GM19023 (cell line): Measurements from ENCODE around the gene RGN.
"Not testable (repeated sequence)": the region's sequence is repeated elsewhere in the genome, so short reads cannot be mapped to it uniquely, and the experiment has no call there.

Source experiments
- ATAC-seq: cut with Tn5 transposase; IDR thresholded peaks from one replicate; pipeline ENCODE4 v1.9.1; 2021; ENCODE audit warnings: mild to moderate bottlenecking, moderate library complexity; ENCODE audit not compliant: unreplicated experiment

RGN gene

GRCh38 chrX:47078129-47079043 lies at the start of gene RGN:
Gene RGN (plus strand): TSS chrX:47078443. CDS start chrX:47081145, 2,702 bp downstream.
- no peak for ATAC-seq

- ATAC-seq = no peak
These were observed 47.9 kb upstream of the RGN start for GRCh38 chrX:47030339-47030738.

GRCh38 chrX:47047989-47048388 lies 30.3 kb upstream of the RGN start:
- no peak for ATAC-seq

GRCh38 chrX:47059142-47059874 lies 18.9 kb upstream of the RGN start:
- ATAC-seq = no peak

- no peak for ATAC-seq
These were observed 17.5 kb upstream of the RGN start for GRCh38 chrX:47060708-47061107.

GRCh38 chrX:47061238-47061919 lies 16.9 kb upstream of the RGN start:
- no peak for ATAC-seq

GRCh38 chrX:47063179-47063578 lies 15.1 kb upstream of the RGN start:
- no peak for ATAC-seq

- ATAC-seq = no peak
These were observed 10.0 kb upstream of the RGN start for GRCh38 chrX:47068214-47068613.

- ATAC-seq = no peak
These were observed 9.5 kb upstream of the RGN start for GRCh38 chrX:47068720-47069119.

- no peak for ATAC-seq
These were observed 2.1 kb downstream of the RGN start for GRCh38 chrX:47080215-47080914.

GRCh38 chrX:47080915-47081236 lies 2.6 kb downstream of the RGN start:
- no peak for ATAC-seq

GRCh38 chrX:47091149-47091775 lies 13.0 kb downstream of the RGN start:
- ATAC-seq = no peak

GRCh38 chrX:47093248-47093647 lies 15.0 kb downstream of the RGN start:
- ATAC-seq = no peak

GRCh38 chrX:47093860-47094259 lies 15.6 kb downstream of the RGN start:
- ATAC-seq = no peak

- no peak for ATAC-seq
These were observed 18.8 kb downstream of the RGN start for GRCh38 chrX:47097018-47097417.

- no peak for ATAC-seq
These were observed 20.3 kb downstream of the RGN start for GRCh38 chrX:47098338-47099094.

- ATAC-seq = no peak
These were observed 23.0 kb downstream of the RGN start for GRCh38 chrX:47101206-47101605.

- not testable (repeated sequence) for ATAC-seq
These were observed 32.8 kb downstream of the RGN start for GRCh38 chrX:47110936-47111615.

GRCh38 chrX:47112316-47112954 lies 34.2 kb downstream of the RGN start:
- no peak for ATAC-seq
